Transverse colon (tissue), 4 donors: Measurements from ENCODE around the gene STPG3. TPM values are rescaled to one million over a fixed set of nuclear protein-coding genes. Genes with fewer than 3 reads are reported as not detected.

Experiments
- DNase-seq: peaks from one replicate; pipeline ENCODE4 v3.0.0-alpha.2; 2019
- H3K27ac ChIP-seq, 4 donors: fragments of 200-600 bp; sonication (generic); 2 replicates each; pipeline ENCODE4 v1.5.1; 2016 to 2018; ENCODE audit warnings: inconsistent platforms in 4 of 4
- H3K27me3 ChIP-seq: fragments of 200-600 bp; sonication (generic); 2 replicates; pipeline ENCODE4 v1.5.1; 2017; ENCODE audit warnings: inconsistent platforms
- H3K36me3 ChIP-seq, 4 donors: fragments of 200-600 bp; sonication (generic); 2 replicates each; pipeline ENCODE4 v1.5.1; 2017 to 2019; ENCODE audit warnings: inconsistent platforms in 4 of 4
- H3K4me1 ChIP-seq, 4 donors: fragments of 200-600 bp; sonication (generic); 2 replicates each; pipeline ENCODE4 v1.5.1; 2017 to 2020; ENCODE audit warnings: inconsistent platforms in 4 of 4
- H3K4me3 ChIP-seq, 4 donors: fragments of 200-600 bp; sonication (generic); 1 replicate in 1 of 4; 2 replicates in 3 of 4; pipeline versions ENCODE4 v1.5.1 to v1.6.1; 2017 to 2019; ENCODE audit warnings: inconsistent platforms in 4 of 4
- H3K9me3 ChIP-seq, 2 donors: fragments of 200-600 bp; sonication (generic); 2 replicates each; pipeline ENCODE4 v1.5.1; 2017 to 2019; ENCODE audit warnings: inconsistent platforms in 2 of 2
- CTCF ChIP-seq, 5 experiments: fragments of 200-600 bp in 3 of 5; fragments of 450-650 bp in 2 of 5; sonication (generic) in 3 of 5; IDR thresholded peaks; 1 replicate in 2 of 5; 2 replicates in 3 of 5; pipeline ENCODE4 v1.5.1; 2016 to 2017; ENCODE audit warnings: antibody characterized with exemption in 5 of 5, inconsistent platforms in 3 of 5, mild to moderate bottlenecking in 2 of 5, moderate library complexity in 1 of 5
- EP300 ChIP-seq: sonication (generic); formaldehyde crosslinking; IDR thresholded peaks from one replicate; pipeline ENCODE4 v1.6.1; 2017; ENCODE audit warnings: antibody characterized with exemption, low read depth
- POLR2A ChIP-seq: fragments of 450-650 bp; IDR thresholded peaks from one replicate; pipeline ENCODE4 v1.6.1; 2016; ENCODE audit warnings: antibody characterized with exemption, mild to moderate bottlenecking, moderate library complexity
- POLR2AphosphoS5 ChIP-seq, 3 donors: sonication (generic); formaldehyde crosslinking; IDR thresholded peaks; one replicate each; pipeline ENCODE4 v1.6.1; 2016; ENCODE audit warnings: antibody characterized with exemption in 3 of 3
- WGBS, 2 donors: methylation state at CpG; one replicate each; pipeline ENCODE4 v1.1.5; 2018; ENCODE audit warnings: low coverage in 1 of 2; 5-methylcytosine and 5-hydroxymethylcytosine counted together
- in situ Hi-C, 4 donors: fragments of 200-750 bp; cut with MboI; loops; one replicate each; pipeline versions ENCODE4 v1.15.0 to v1.15.1; 2017; ENCODE audit warnings: low sequenced_read_pairs in 3 of 4, low pct_ligation_motif_present in 1 of 4, low pct_unique_long_range_greater_than_20kb in 1 of 4
- intact Hi-C: fragments of 100-400 bp; cut with DNase I; formaldehyde crosslinking; loops from one replicate; pipeline ENCODE4 v1.15.1; 2023; ENCODE audit warnings: low total_unique reads
- total RNA-seq, 4 donors: library from RNA; depleted of rRNA; stranded (reverse); fragments of >200 nt; gene quantifications; one replicate each; pipeline ENCODE4 v1.1.0, GENCODE V29; 2016

The STPG3 gene
- total RNA-seq, 4 donors from 2014 or later, result not detected

DNA sequence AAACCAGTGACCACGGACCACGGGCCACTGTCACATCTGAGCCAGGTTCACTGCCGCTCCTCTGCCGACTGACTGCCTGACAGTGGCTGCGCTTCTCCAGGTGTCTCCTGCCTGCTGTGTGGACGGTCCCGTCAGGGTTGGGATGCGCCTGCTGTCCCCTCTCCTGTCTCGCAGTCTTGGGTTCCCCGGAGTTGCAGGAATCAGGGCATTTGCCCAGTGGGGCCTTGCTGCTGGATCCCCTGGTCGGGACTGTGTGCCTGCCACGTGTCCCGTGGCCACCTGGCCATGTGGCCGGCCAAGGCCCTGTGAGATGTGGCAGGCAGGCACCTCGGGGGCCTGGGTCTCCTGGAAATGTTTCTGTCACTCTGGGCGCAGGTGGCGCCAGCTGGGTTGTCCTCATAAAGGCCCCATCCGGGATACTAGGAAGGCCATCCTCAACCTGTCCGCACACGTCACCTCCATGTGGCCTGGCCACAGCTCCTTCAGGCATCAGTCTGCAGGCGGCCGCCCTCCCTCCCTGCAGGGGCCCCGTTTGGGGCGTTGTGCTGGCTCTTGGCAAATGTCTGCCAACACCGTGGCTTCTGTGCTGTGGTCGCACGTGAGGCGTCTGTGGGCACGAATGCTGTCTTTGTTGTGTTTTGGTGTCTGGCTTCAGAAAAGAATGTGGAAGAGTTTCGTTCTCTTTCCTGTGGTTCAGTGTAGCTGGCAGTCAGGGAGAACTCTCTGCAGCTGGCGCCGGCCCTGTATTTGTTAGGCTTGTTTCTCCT, 20.0 kb downstream of the STPG3 start:
- 83 to 85% methylated on average over 4 to 32 of the region's 32 CpGs for WGBS, 2 donors
- intact Hi-C loops, result no loop called here
- TF ChIP-seq EP300 (no peak), POLR2AphosphoS5 (IDR thresholded peaks at IDR 0.05) (no peak), CTCF (IDR thresholded peaks at IDR 0.05) (no peak), POLR2A (no peak)
- Histone ChIP-seq H3K36me3 (peaks cover 0 to 23% (median 10%) of the 10 kb centered on the region in 4 donors), H3K4me1 (peaks cover 15 to 44% (median 27%) of the 10 kb centered on the region in 4 donors), H3K4me3 (no peak overlapping the region), H3K27ac (no peak overlapping the region), H3K27me3 (no peaks in the 10 kb centered on the region), H3K9me3 (no peaks in the 10 kb centered on the region)
- in situ Hi-C loops, result no loop called here
- DNase-seq, result no peak

DNA sequence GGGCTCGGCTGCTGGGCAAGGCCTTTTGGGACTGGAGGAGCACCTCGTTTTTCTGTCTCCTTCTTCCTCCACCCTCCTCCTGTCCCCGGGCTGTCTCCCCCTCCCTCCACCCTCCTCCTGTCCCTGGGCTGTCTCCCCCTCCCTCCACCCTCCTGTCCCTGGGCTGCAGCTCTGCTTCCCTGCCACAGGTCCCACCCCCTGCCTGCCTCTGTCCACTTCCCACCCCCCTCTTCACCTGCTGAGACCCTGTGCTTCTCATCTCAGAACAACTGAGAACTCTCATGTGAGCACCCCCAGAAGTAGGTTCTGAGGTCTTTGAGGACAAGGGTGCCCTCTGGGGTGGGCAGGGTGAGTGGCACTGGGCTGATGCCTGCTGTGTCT, 20.6 kb downstream of the STPG3 start:
- peaks cover 0 to 20% (median 9%) of the 10 kb centered on the region in 4 donors for H3K36me3 ChIP-seq
- H3K27me3 ChIP-seq, result no peaks in the 10 kb centered on the region
- H3K27ac ChIP-seq, result no peak overlapping the region
- intact Hi-C loops (no loop called here), in situ Hi-C loops (no loop called here)
- H3K4me1 ChIP-seq, result peaks cover 21 to 50% (median 33%) of the 10 kb centered on the region in 4 donors
- TF ChIP-seq EP300 (no peak), CTCF (IDR thresholded peaks at IDR 0.05) (no peak), POLR2A (no peak), POLR2AphosphoS5 (IDR thresholded peaks at IDR 0.05) (no peak)
- no peak for DNase-seq
- no peaks in the 10 kb centered on the region for H3K9me3 ChIP-seq
- no peak overlapping the region for H3K4me3 ChIP-seq
- WGBS, 2 donors, result 50 to 68% methylated on average over 2 to 3 of the region's 3 CpGs

- peaks cover 25 to 57% (median 40%) of the 10 kb centered on the region in 4 donors for H3K4me1 ChIP-seq
- no peak for DNase-seq
- H3K27me3 ChIP-seq, result no peaks in the 10 kb centered on the region
- H3K27ac ChIP-seq, result no peak overlapping the region
- WGBS, 2 donors, result 88% methylated on average over 22 of the region's 39 CpGs; no CpG with 5 or more reads in 1 of the 2 donors
- H3K9me3 ChIP-seq, result no peaks in the 10 kb centered on the region
- TF ChIP-seq CTCF (IDR thresholded peaks at IDR 0.05) (no peak), POLR2A (no peak), POLR2AphosphoS5 (IDR thresholded peaks at IDR 0.05) (no peak), EP300 (no peak)
- H3K4me3 ChIP-seq, result no peak overlapping the region
- intact Hi-C loops, result no loop called here
- in situ Hi-C loops, result no loop called here
- peaks cover 0 to 15% (median 8%) of the 10 kb centered on the region in 4 donors for H3K36me3 ChIP-seq
These were observed 21.4 kb downstream of the STPG3 start for GRCh38 chr9:137272241-137273094.

- intact Hi-C loops (no loop called here), in situ Hi-C loops (no loop called here)
- no peak overlapping the region for H3K27ac ChIP-seq
- no peaks in the 10 kb centered on the region for H3K27me3 ChIP-seq
- no peak for TF ChIP-seq CTCF (IDR thresholded peaks at IDR 0.05)
- no peak for TF ChIP-seq POLR2AphosphoS5 (IDR thresholded peaks at IDR 0.05)
- TF ChIP-seq EP300, result no peak
- no peak for TF ChIP-seq POLR2A
- no peak for DNase-seq
- no peaks in the 10 kb centered on the region for H3K9me3 ChIP-seq
- WGBS, 2 donors, result 70% methylated on average over 12 of the region's 13 CpGs; no CpG with 5 or more reads in 1 of the 2 donors
- no peak overlapping the region for H3K4me3 ChIP-seq
- peaks cover 25 to 52% (median 36%) of the 10 kb centered on the region in 4 donors for H3K4me1 ChIP-seq
- H3K36me3 ChIP-seq, result peaks cover 0 to 15% (median 5%) of the 10 kb centered on the region in 4 donors
These were observed 22.0 kb downstream of the STPG3 start for GRCh38 chr9:137273095-137273490.
